Mesodermal cell (in vitro differentiated cells): ENCODE results near the gene SAMD4A.

Experiments used
- H3K27ac ChIP-seq: 2 replicates; pipeline ENCODE4 v1.7.0; 2013; ENCODE audit warnings: mild to moderate bottlenecking, low read depth, low read length, moderate library complexity; ENCODE audit not compliant: severe bottlenecking
- H3K36me3 ChIP-seq: 2 replicates; pipeline ENCODE4 v1.7.1; 2013; ENCODE audit warnings: mild to moderate bottlenecking, low read length, moderate library complexity; ENCODE audit not compliant: control insufficient read depth, insufficient read depth
- H3K4me1 ChIP-seq: one replicate; pipeline ENCODE4 v1.7.1; 2013; ENCODE audit warnings: mild to moderate bottlenecking, low read length; ENCODE audit not compliant: insufficient read depth, control insufficient read depth, poor library complexity, severe bottlenecking
- H3K4me3 ChIP-seq: 2 replicates; pipeline ENCODE4 v1.7.0; 2013; ENCODE audit warnings: low read length, control low read depth, mild to moderate bottlenecking; ENCODE audit not compliant: insufficient read depth, poor library complexity, severe bottlenecking; ENCODE audit errors: extremely low read depth
- H3K9me3 ChIP-seq: 2 replicates; pipeline ENCODE4 v1.7.1; 2013; ENCODE audit warnings: mild to moderate bottlenecking, low read length, moderate library complexity; ENCODE audit not compliant: control insufficient read depth
- WGBS, 2 experiments: methylation state at CpG; one replicate each; pipeline ENCODE4 v1.1.5; 2013; ENCODE audit warnings: missing lambda C conversion rate in 2 of 2; ENCODE audit not compliant: insufficient coverage in 2 of 2; 5-methylcytosine and 5-hydroxymethylcytosine counted together

The SAMD4A gene

DNA sequence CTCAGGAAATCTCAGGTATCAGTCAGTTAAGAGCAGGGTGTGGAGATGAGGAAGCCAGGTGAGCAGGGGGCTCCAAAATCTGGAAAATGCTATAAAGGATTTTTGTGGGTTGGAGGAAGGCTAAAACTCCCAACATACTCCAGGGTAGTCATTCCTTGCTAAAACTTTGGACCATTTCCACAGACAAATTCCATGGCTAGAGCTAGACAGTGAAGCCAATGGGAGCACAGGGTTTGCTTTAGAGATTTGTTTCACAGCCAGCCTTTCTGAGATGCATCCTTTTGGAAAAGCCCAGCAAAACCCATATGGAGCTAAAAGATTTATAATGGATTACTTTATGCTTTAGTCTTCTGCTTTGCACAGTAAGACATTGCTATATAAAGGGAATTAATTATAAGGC is 146.5 kb downstream of the SAMD4A start:
- H3K4me3 ChIP-seq, result no peak overlapping the region
- H3K4me1 ChIP-seq, result peaks cover 14% of the 10 kb centered on the region
- no peaks in the 10 kb centered on the region for H3K9me3 ChIP-seq
- no peak overlapping the region for H3K27ac ChIP-seq
- H3K36me3 ChIP-seq, result peaks cover 29% of the 10 kb centered on the region

DNA sequence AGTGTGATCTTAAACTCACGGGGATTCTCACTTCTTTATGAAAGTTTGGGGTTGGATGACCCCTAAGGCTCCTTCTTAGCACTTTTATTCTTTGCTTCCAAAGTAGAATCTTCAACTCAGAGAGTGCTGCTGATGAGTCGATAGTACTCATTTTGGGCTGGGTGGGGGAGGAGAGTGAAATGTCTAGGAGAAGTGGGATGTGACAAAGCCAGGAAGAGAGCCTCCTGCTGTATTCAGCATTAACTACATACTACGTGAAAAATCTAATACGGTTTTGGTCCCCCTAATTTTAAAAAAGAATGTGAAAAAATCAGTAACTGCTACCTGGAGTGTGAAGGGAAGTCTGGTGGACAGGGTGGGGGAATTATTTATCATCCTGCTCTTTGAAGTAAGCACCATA is 148.3 kb downstream of the SAMD4A start:
- peaks cover 15% of the 10 kb centered on the region for H3K36me3 ChIP-seq
- no peaks in the 10 kb centered on the region for H3K9me3 ChIP-seq
- H3K4me1 ChIP-seq, result peaks cover 17% of the 10 kb centered on the region
- 83% methylated on average over 1 of the region's 4 CpGs; no CpG with 5 or more reads in 1 of the 2 experiments for WGBS, 2 experiments
- H3K4me3 ChIP-seq, result no peak overlapping the region
- no peak overlapping the region for H3K27ac ChIP-seq

DNA sequence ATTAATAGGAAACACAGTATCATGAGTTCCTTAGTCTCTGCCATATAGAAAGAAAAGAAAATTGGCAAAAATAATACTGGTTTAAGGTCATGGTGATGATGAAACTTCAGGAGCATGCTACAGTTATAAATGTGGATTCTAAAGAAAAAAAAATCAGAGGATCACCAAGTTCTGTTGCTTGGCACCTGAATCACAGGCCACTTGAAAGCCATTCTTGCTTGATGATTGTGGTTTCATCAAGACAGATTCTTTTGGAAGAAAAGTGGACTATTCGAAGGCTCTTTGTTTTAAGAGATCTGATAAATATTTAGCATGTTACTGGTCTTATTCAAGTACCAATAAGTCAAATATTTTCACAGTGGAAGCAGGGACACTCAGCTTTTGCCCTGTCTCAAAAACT is 148.9 kb downstream of the SAMD4A start:
- no CpG with 5 or more reads among the region's 1 CpG for WGBS, 2 experiments
- Histone ChIP-seq H3K27ac (no peak overlapping the region), H3K4me3 (no peak overlapping the region)

DNA sequence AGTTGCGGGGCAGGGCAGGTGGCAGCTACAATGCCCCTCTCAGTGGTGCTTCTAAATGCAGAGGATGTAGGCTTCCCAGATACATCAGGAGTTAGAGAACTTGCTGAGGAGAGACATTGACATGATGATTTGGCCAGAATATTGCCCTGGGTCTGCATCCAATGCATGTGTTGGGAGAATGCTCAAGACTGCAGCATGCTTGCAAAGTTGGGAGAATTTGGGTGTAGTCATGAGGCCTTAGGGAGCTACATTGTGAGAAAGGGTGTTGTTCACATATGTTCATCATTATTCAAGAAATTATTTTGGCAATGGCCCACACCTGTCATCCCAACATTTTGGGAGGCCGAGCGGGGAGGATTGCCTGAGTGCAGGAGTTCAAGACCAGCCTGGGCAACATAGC is 149.9 kb downstream of the SAMD4A start:
- Histone ChIP-seq H3K4me3 (no peak overlapping the region), H3K4me1 (peaks cover 17% of the 10 kb centered on the region), H3K9me3 (no peaks in the 10 kb centered on the region), H3K36me3 (peaks cover 6% of the 10 kb centered on the region), H3K27ac (no peak overlapping the region)
- 93 to 100% methylated on average over 1 to 3 of the region's 3 CpGs for WGBS, 2 experiments

More for the DNA sequence above, 148.9 kb downstream of the SAMD4A start:
- Histone ChIP-seq H3K9me3 (no peaks in the 10 kb centered on the region), H3K4me1 (peaks cover 17% of the 10 kb centered on the region), H3K36me3 (peaks cover 12% of the 10 kb centered on the region)

DNA sequence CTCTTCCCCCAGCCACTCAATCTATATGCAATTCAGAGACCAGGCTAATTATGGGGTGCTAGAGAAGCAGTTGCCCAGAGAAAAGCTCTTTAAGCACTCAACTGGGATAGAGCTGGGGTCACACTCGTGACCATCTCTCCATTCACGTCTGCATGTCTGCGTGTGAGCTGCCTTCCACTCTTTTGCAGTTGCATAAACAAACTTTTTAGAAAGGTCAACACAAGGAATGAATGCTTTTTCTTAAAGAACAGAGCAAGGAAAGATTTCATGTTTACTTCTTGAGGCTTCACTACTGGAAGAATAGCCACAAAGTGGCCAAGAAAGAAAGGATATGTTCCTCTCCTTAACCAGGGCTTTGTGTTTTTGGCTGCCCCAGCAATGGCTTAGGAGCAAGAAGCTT is 151.1 kb downstream of the SAMD4A start:
- Histone ChIP-seq H3K4me3 (no peak overlapping the region), H3K4me1 (peaks cover 17% of the 10 kb centered on the region), H3K9me3 (no peaks in the 10 kb centered on the region), H3K36me3 (peaks cover 4% of the 10 kb centered on the region), H3K27ac (no peak overlapping the region)
- 86 to 100% methylated on average over 3 of the region's 3 CpGs for WGBS, 2 experiments

DNA sequence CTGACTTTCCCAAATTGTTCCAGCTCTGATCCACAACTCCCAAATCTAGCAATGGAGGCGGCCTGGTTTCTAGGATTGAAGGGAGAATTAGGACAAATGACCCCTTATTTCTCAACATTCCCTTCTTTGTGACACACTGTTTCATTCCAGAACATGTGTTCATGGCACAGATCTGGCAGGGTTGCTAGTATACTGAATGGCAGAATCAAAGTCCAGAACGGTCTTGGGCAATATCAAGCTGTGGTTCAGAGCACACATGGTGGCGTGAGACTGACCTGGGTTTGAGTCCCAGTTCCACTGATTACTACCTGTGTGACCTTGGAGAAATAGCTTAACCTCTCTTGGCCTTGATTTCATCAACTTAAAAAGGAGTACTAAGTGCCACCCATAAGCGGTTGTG is 152.5 kb downstream of the SAMD4A start:
- WGBS, 2 experiments, result 90 to 97% methylated on average over 3 to 4 of the region's 4 CpGs
- H3K4me1 ChIP-seq, result peaks cover 17% of the 10 kb centered on the region
- H3K27ac ChIP-seq, result no peak overlapping the region
- H3K4me3 ChIP-seq, result no peak overlapping the region
- H3K36me3 ChIP-seq, result no peaks in the 10 kb centered on the region
- H3K9me3 ChIP-seq, result no peaks in the 10 kb centered on the region

DNA sequence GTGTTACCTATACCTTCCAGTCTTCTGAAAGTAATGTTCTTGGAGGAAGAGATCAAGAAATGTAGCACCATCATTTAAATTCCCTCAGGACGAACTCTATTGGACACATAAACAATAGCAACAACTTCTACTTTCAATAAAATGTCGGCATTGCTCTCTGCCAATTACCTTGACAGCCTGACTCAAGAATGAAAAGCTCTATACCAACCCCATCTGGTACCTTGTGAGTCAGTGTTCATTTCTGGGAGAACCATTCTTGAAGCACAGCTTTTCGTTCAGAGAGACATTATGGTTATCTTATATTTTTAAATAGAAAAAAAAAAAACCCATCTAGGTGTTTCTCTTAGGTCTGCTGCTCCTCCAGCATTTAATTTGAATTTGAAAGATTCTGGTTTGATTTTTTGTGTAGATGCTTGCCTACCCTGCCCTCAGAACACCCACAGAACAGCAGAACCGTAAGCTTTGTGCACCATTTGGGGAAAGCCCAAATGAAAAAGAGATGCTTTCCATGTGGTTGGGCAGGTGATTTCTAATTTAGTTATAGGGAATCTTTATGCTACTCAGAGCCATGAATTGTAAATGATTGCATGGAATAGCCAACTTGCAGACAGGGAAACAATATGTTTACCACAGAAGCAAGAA is 156.0 kb downstream of the SAMD4A start:
- Histone ChIP-seq H3K27ac (no peak overlapping the region), H3K36me3 (peaks cover 5% of the 10 kb centered on the region), H3K9me3 (no peaks in the 10 kb centered on the region), H3K4me1 (peaks cover 8% of the 10 kb centered on the region), H3K4me3 (no peak overlapping the region)
- WGBS, 2 experiments, result 83% methylated on average over 2 of the region's 4 CpGs; no CpG with 5 or more reads in 1 of the 2 experiments

DNA sequence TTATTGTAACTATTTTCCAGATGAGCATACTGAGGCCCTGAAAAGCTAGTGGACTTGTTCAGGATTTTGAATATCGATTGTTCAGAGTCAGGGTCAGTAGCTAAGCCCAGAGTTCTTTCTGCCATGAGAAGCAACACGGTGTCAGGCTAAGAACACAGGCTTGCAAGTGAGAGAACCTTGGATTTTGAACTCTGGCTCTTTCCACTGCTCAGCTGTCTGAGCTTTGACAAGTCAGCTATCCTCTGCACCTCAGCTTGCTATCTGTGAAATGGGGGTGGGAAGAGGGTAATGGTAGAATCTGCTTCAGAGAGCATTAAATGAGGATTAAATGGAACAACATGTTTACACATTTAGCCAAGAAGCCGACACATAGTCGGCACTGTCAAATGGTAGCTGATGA is 157.2 kb downstream of the SAMD4A start:
- Histone ChIP-seq H3K27ac (no peak overlapping the region), H3K4me3 (no peak overlapping the region), H3K36me3 (peaks cover 5% of the 10 kb centered on the region), H3K4me1 (peaks cover 5% of the 10 kb centered on the region), H3K9me3 (no peaks in the 10 kb centered on the region)
- 77 to 84% methylated on average over 3 to 4 of the region's 4 CpGs for WGBS, 2 experiments

DNA sequence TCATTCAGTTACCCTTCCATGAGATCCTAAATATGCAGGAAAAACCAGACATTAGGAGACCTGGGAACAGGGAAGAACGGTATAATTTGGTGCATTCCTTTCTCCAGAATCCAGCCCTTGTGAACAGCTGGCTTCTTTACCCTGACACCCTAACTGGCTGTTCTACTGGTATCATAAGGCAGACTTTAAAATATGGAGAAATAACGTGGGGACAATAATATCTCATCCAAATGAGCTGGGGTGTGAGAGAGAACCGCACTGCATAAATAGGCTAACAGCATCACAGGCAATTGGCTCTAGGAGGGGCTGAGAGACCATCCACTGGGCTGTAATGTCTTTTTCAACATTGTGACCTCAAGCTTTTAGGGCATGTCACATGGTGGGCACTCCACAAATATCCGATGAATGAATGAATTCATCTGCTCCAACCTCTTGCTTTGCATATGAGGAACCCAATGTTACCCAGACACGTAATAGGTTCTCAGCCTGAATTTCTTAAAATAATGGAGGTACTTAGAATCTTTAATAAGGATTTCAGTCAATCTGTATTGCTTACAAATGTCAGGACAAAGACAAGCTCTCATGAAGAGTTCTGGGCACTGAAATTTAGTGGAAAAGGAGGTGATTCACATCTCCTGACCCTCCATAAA is 157.9 kb downstream of the SAMD4A start:
- Histone ChIP-seq H3K9me3 (no peaks in the 10 kb centered on the region), H3K36me3 (peaks cover 5% of the 10 kb centered on the region), H3K4me1 (peaks cover 12% of the 10 kb centered on the region), H3K4me3 (no peak overlapping the region), H3K27ac (no peak overlapping the region)
- 87 to 90% methylated on average over 3 to 4 of the region's 5 CpGs for WGBS, 2 experiments

DNA sequence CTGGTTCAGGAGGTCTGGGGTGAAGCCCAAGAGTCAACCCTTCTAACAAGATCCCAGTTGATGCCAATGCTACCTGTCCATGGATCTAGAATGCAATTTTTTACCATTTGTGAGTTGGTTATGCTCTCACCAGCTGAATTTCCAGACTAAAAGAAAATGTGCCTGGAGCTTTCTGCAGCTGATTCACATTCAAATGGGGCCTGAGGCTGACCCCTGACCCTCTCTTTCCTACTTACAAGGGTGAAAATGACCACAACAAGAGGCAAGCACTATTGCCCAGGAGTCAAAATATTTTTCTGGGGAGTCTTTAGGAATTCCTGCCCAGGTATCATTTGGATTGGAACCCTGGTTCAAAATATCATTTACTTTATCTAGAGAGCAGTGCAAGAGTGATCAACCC is 159.1 kb downstream of the SAMD4A start:
- Histone ChIP-seq H3K27ac (no peak overlapping the region), H3K9me3 (no peaks in the 10 kb centered on the region), H3K4me1 (peaks cover 19% of the 10 kb centered on the region), H3K4me3 (no peak overlapping the region), H3K36me3 (peaks cover 5% of the 10 kb centered on the region)

DNA sequence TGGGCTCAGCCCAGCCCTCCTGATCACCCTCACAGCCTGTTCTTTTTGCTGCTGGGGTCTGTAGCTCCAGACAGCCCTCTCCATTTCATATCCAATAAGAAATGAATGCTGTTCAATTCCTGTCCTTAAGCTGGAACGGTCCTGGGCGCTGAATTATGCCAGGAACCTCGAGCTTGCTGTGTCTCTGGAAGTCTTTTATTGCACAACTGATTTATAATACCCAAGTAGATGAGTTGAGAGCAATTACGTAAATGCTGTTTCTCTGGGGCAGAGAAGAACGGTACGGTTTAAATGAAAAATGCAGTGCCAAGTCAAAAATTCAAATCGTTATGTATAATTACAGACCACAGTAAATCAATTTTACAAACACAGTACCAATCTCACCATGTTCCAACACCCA is 161.0 kb downstream of the SAMD4A start:
- no peak overlapping the region for H3K27ac ChIP-seq
- no peak overlapping the region for H3K4me3 ChIP-seq
- H3K4me1 ChIP-seq, result peaks cover 19% of the 10 kb centered on the region

More for the DNA sequence above, 161.0 kb downstream of the SAMD4A start:
- WGBS, 2 experiments, result 92% methylated on average over 4 of the region's 7 CpGs; no CpG with 5 or more reads in 1 of the 2 experiments
- Histone ChIP-seq H3K36me3 (peaks cover 5% of the 10 kb centered on the region), H3K9me3 (no peaks in the 10 kb centered on the region)
